ENCODE results near the gene ARX. TPM values are rescaled to one million over a fixed set of nuclear protein-coding genes. Genes with fewer than 3 reads are reported as not detected.

ARX gene
- total and polyA plus RNA-seq, 2 of the 8 experiments (the other 6 are each of a cell fraction or from before 2014, with no cell fraction given): not detected

DNA sequence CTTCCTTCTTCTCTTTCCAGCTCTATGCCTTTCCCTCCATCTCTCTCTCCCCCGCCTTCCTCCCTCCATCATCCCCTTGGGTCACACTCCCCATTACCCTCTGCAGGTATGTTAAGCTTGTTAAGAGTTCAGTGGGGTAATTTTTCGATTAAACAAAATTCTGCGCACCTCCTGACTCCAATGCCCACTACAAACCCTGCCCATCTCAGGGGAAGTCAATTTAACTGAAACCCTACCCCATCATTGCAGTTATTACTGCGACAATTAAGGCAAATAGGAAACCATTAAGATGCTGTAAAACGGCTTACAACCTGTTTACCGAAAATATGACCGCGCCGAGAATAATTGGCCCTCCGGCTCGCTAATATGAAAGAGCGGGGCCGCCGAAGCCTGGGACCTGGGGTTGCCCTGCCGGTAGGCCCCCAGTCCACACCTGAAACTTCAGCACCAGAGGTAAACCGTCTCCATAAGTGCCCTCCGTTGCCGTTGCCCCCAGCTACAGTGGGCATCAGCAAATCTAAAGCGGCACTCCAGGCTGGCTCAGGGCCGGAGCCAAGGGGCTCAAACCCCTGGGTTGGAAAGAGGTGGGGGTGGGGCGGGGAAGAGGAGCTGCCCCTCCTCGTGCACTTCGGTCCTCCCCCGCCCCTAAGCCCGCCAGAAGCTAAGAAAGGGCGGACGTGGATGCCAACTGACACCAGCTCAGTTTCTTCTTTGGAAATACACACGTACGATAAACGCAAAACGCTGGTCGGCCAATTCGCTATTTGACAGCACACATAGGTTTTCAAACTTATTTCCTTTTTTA lies 4.8 kb downstream of the ARX start:
- no peak overlapping the region for H4K5ac ChIP-seq (ENCODE audit: insufficient read length, low read depth, low read length)
- H3K23me2 ChIP-seq (ENCODE audit: low read depth, low read length): peaks cover 3% of the 10 kb centered on the region; the same call in 1 of the 2 replicates
- no peak overlapping the region for H3K27ac ChIP-seq (ENCODE audit: low read depth, low read length)
- ChIA-PET POLR2A (ENCODE audit: partially characterized antibody) (interaction anchor here (1.3 kb wide), 1 partner anchor 9 kb away, joined by 5 read pairs; no protein-coding TSS in a partner anchor), CTCF (ENCODE audit: partially characterized antibody) (interaction anchor here (1.3 to 4.6 kb wide), 3 partner anchors 9 to 20 kb away, joined by 3 to 23 read pairs (median 8); no protein-coding TSS in a partner anchor)
- H2BK20ac ChIP-seq (ENCODE audit: low read length): no peak overlapping the region
- peak overlapping the region; percentile 42 to 68 for H3K4me2 ChIP-seq (ENCODE audit: insufficient read depth in 1 of 2, low read depth in 2 of 2, low read length in 2 of 2)
- no peak overlapping the region for H2BK5ac ChIP-seq (ENCODE audit: low read depth, low read length)
- H3K4ac ChIP-seq (replicated peaks; ENCODE audit: insufficient read length, low read depth, low read length): no peak overlapping the region
- H3K18ac ChIP-seq (ENCODE audit: extremely low read depth, low read length): no peak overlapping the region
- DNase-seq (ENCODE audit: low read depth in 1 of 2, low spot score in 2 of 2) (no peak), FAIRE-seq (no peak)
- no peak overlapping the region for H3K23ac ChIP-seq (ENCODE audit: insufficient read length)
- peaks cover 0 to 26% (median 13%) of the 10 kb centered on the region in 4 experiments for H3K4me1 ChIP-seq (replicated peaks in 1 of 4; ENCODE audit: control insufficient read depth in 3 of 4, insufficient read depth in 4 of 4, low read length in 3 of 4)
- peaks cover 82 to 96% (median 91%) of the 10 kb centered on the region in 4 experiments for H3K27me3 ChIP-seq (replicated peaks in 1 of 4; ENCODE audit: control insufficient read depth in 3 of 4, extremely low read depth in 1 of 4, insufficient read depth in 3 of 4, low read length in 3 of 4)
- no peak overlapping the region for H4K91ac ChIP-seq (replicated peaks; ENCODE audit: insufficient read length, low read length)
- H3K79me1 ChIP-seq (ENCODE audit: low read depth, low read length): no peaks in the 10 kb centered on the region
- no peak overlapping the region for H4K8ac ChIP-seq (ENCODE audit: extremely low read depth, insufficient read depth, low read length)
- H3K4me3 ChIP-seq (ENCODE audit: extremely low read depth in 1 of 4, insufficient read depth in 2 of 4, low read depth in 3 of 4, low read length in 4 of 4): 0 out of 8 replicates have a peak overlapping the region, but pooled peaks of 1 of the 4 experiments have one; percentile 47
- H3K56ac ChIP-seq (replicated peaks; ENCODE audit: insufficient read length, low read depth, low read length): no peak overlapping the region
- no peaks in the 10 kb centered on the region for H3K36me3 ChIP-seq (ENCODE audit: control insufficient read depth in 2 of 4, insufficient read depth in 4 of 4, low read length in 3 of 4)
- H3K9ac ChIP-seq (replicated peaks in 1 of 4; ENCODE audit: extremely low read depth in 1 of 4, low read depth in 3 of 4, low read length in 3 of 4): no peak overlapping the region
- H2BK15ac ChIP-seq (ENCODE audit: low read length): no peak overlapping the region
- no peak overlapping the region for H2BK12ac ChIP-seq (ENCODE audit: low read depth, low read length)
- no peaks in the 10 kb centered on the region for H3K79me2 ChIP-seq (ENCODE audit: control insufficient read depth in 1 of 2, insufficient read depth in 2 of 2, low read length in 2 of 2)
- no peak overlapping the region for H2AK5ac ChIP-seq (ENCODE audit: low read depth, low read length)
- H3K14ac ChIP-seq (ENCODE audit: insufficient read length): no peak overlapping the region
- no peak overlapping the region for H2BK120ac ChIP-seq (replicated peaks; ENCODE audit: low read depth, low read length)
- H4K20me1 ChIP-seq (replicated peaks in 1 of 2; ENCODE audit: control insufficient read depth in 1 of 2, insufficient read depth in 2 of 2, low read length in 2 of 2): peaks cover 7 to 8% of the 10 kb centered on the region in 2 experiments
- no peaks in the 10 kb centered on the region for H3K9me3 ChIP-seq (ENCODE audit: insufficient read depth in 2 of 2, low read depth in 1 of 2, low read length in 1 of 2)
- 5% methylated on average over 30 of the region's 33 CpGs; no CpG with 5 or more reads in 1 of the 2 experiments for WGBS, 2 experiments (ENCODE audit: extremely low coverage in 1 of 2, insufficient coverage in 1 of 2, insufficient read length in 1 of 2, insufficient replicate concordance in 2 of 2, low coverage in 1 of 2, low lambda C conversion rate in 2 of 2, missing lambda C conversion rate in 1 of 2)
- H2AFZ ChIP-seq (ENCODE audit: low read length): no peak overlapping the region
- TF ChIP-seq CTBP2 (IDR thresholded peaks at IDR 0.05; ENCODE audit: borderline replicate concordance, insufficient read depth, insufficient read length, low read length): peak; percentile 18
- TF ChIP-seq PHF8 (conservative IDR thresholded peaks at IDR 0.05; ENCODE audit: low read depth, low read length): no peak
- TF ChIP-seq SP2 (IDR thresholded peaks at IDR 0.05; ENCODE audit: low read length): no peak
- TF ChIP-seq RXRA (IDR thresholded peaks at IDR 0.05; ENCODE audit: insufficient read depth, low read depth, low read length): no peak
- TF ChIP-seq TAF7 (optimal IDR thresholded peaks at IDR 0.05; ENCODE audit: borderline replicate concordance, low read depth, low read length): no peak
- TF ChIP-seq GABPA (IDR thresholded peaks at IDR 0.05; ENCODE audit: borderline replicate concordance, insufficient read depth, low read length): no peak
- TF ChIP-seq BACH1 (IDR thresholded peaks at IDR 0.05; ENCODE audit: low read length): no peak
- peak; percentile 77; the same call in 1 of the 2 replicates for TF ChIP-seq SUZ12 (IDR thresholded peaks at IDR 0.05; ENCODE audit: low read length)
- TF ChIP-seq YY1 (IDR thresholded peaks at IDR 0.05; ENCODE audit: low read depth, low read length): no peak
- TF ChIP-seq RBBP5 (IDR thresholded peaks at IDR 0.05; ENCODE audit: borderline replicate concordance, low read depth, low read length): no peak
- no peak for TF ChIP-seq TBP (IDR thresholded peaks at IDR 0.05; ENCODE audit: low read depth, low read length)
